ENCODE measurements around the gene ZSWIM3. TPM values are rescaled to one million over a fixed set of nuclear protein-coding genes. Genes with fewer than 3 reads are reported as not detected.

Gene ZSWIM3
- total and polyA plus RNA-seq, 2 of the 8 experiments (the other 6 are each of a cell fraction or from before 2014, with no cell fraction given): 5.5 to 6.9 TPM

DNA sequence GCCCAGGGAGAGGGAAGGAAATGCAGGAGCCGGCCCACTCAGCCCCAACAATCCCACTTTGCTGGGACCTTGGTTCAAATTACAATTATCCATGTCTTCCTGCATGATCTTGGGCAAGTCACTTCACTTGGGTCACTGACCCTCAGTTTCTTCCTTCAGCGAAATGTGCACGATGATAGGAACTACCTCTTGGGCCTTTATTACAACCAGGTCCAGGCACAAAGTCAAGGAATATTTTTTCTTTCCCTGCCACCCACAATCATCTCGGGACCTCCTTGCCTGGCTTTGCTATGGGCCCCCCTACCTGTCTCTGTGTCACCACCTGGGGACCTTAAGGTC lies 54.9 kb downstream of the ZSWIM3 start:
- no peaks in the 10 kb centered on the region; the same call in 1 of the 2 replicates for H3K79me1 ChIP-seq (ENCODE audit: low read depth, low read length)
- H3K4me1 ChIP-seq (replicated peaks in 1 of 4; ENCODE audit: control insufficient read depth in 3 of 4, insufficient read depth in 4 of 4, low read length in 3 of 4): peaks cover 0 to 2% (median 0%) of the 10 kb centered on the region in 4 experiments; a peak in 3 of 7 replicates
- H3K9ac ChIP-seq (replicated peaks in 1 of 4; ENCODE audit: extremely low read depth in 1 of 4, low read depth in 3 of 4, low read length in 3 of 4): peak overlapping the region in 1 of 4 experiments; percentile 16; a peak in 1 of 7 replicates
- H3K79me2 ChIP-seq (ENCODE audit: control insufficient read depth in 1 of 2, insufficient read depth in 2 of 2, low read length in 2 of 2): 0 out of 4 replicates have a peak, but pooled peaks cover 0 to 3% of the 10 kb centered on the region in 2 experiments
- H2BK5ac ChIP-seq (ENCODE audit: low read depth, low read length): no peak overlapping the region
- H2BK20ac ChIP-seq (ENCODE audit: low read length): 0 out of 2 replicates have a peak overlapping the region, but pooled peaks have one; percentile 27
- WGBS, 2 experiments (ENCODE audit: extremely low coverage in 1 of 2, insufficient coverage in 1 of 2, insufficient read length in 1 of 2, insufficient replicate concordance in 2 of 2, low coverage in 1 of 2, low lambda C conversion rate in 2 of 2, missing lambda C conversion rate in 1 of 2): 27% methylated on average over 4 of the region's 4 CpGs; no CpG with 5 or more reads in 1 of the 2 experiments
- H3K18ac ChIP-seq (ENCODE audit: extremely low read depth, low read length): no peak overlapping the region; the same call in 1 of the 2 replicates
- no peak for FAIRE-seq
- TF ChIP-seq ZNF274 (IDR thresholded peaks at IDR 0.05; ENCODE audit: borderline replicate concordance, extremely low read depth, low read length): no peak
- TF ChIP-seq KDM1A (IDR thresholded peaks at IDR 0.05; ENCODE audit: borderline replicate concordance, low read length): peak; percentile 93
- TF ChIP-seq POLR2AphosphoS5 (IDR thresholded peaks at IDR 0.05; ENCODE audit: low read depth, low read length): no peak
- H3K9me3 ChIP-seq (ENCODE audit: insufficient read depth in 2 of 2, low read depth in 1 of 2, low read length in 1 of 2): no peaks in the 10 kb centered on the region
- peaks cover 2 to 9% of the 10 kb centered on the region in 2 experiments for H4K20me1 ChIP-seq (replicated peaks in 1 of 2; ENCODE audit: control insufficient read depth in 1 of 2, insufficient read depth in 2 of 2, low read length in 2 of 2)
- H3K27me3 ChIP-seq (replicated peaks in 1 of 4; ENCODE audit: control insufficient read depth in 3 of 4, extremely low read depth in 1 of 4, insufficient read depth in 3 of 4, low read length in 3 of 4): no peaks in the 10 kb centered on the region
- ChIA-PET CTCF (ENCODE audit: partially characterized antibody) (interaction anchor here (0.7 to 1.5 kb wide), 2 partner anchors 12 to 31 kb away, joined by 3 to 4 read pairs; partner anchors contain the start of gene ZSWIM1), POLR2A (ENCODE audit: partially characterized antibody) (interaction anchor here (0.7 to 9.2 kb wide), 12 partner anchors 8 to 335 kb away, joined by 3 to 172 read pairs (median 17); partner anchors contain the start of genes CTSA, NEURL2, PCIF1 and ZSWIM1)
- 0 out of 2 replicates have a peak overlapping the region, but pooled peaks have one; percentile 4 for H2AFZ ChIP-seq (ENCODE audit: low read length)
- H3K27ac ChIP-seq (ENCODE audit: low read depth, low read length): no peak overlapping the region
- H2AK5ac ChIP-seq (ENCODE audit: low read depth, low read length): no peak overlapping the region
- H4K91ac ChIP-seq (replicated peaks; ENCODE audit: insufficient read length, low read length): no peak overlapping the region
- no peak overlapping the region for H3K14ac ChIP-seq (ENCODE audit: insufficient read length)
- peaks cover 4 to 18% (median 12%) of the 10 kb centered on the region in 4 experiments; a peak in 6 of 8 replicates for H3K36me3 ChIP-seq (ENCODE audit: control insufficient read depth in 2 of 4, insufficient read depth in 4 of 4, low read length in 3 of 4)
- no peak overlapping the region for H4K8ac ChIP-seq (ENCODE audit: extremely low read depth, insufficient read depth, low read length)
- no peak for DNase-seq (ENCODE audit: low read depth in 1 of 2, low spot score in 2 of 2)
- H2BK15ac ChIP-seq (ENCODE audit: low read length): peak overlapping the region; percentile 8; the same call in 1 of the 2 replicates
- no peak overlapping the region for H3K23ac ChIP-seq (ENCODE audit: insufficient read length)
- H3K56ac ChIP-seq (replicated peaks; ENCODE audit: insufficient read length, low read depth, low read length): no peak overlapping the region
- H2BK12ac ChIP-seq (ENCODE audit: low read depth, low read length): no peak overlapping the region
- no peak overlapping the region for H4K5ac ChIP-seq (ENCODE audit: insufficient read length, low read depth, low read length)
- peaks cover 11% of the 10 kb centered on the region; the same call in 1 of the 2 replicates for H3K23me2 ChIP-seq (ENCODE audit: low read depth, low read length)
- H3K4me3 ChIP-seq (ENCODE audit: extremely low read depth in 1 of 4, insufficient read depth in 2 of 4, low read depth in 3 of 4, low read length in 4 of 4): peak overlapping the region; percentile 52 to 81 (median 70)
- H3K4ac ChIP-seq (replicated peaks; ENCODE audit: insufficient read length, low read depth, low read length): no peak overlapping the region
- no peak overlapping the region for H2BK120ac ChIP-seq (replicated peaks; ENCODE audit: low read depth, low read length)
- peak overlapping the region; percentile 90 to 97 for H3K4me2 ChIP-seq (ENCODE audit: insufficient read depth in 1 of 2, low read depth in 2 of 2, low read length in 2 of 2)
